Muscle of back (tissue), 11 donors: Measurements from ENCODE around the gene HEMK1. TPM values are rescaled to one million over a fixed set of nuclear protein-coding genes. Genes with fewer than 3 reads are reported as not detected.

ENCODE experiments used
- DNase-seq, 3 donors: peaks; one replicate each; pipeline versions ENCODE4 v3.0.0 to v3.0.0-alpha.2; 2013
- polyA plus RNA-seq, 10 donors: library from polyadenylated mRNA; unstranded; fragments of 120-200 nt; gene quantifications; one replicate each; pipeline ENCODE4 v1.2.1, GENCODE V29; 2013; ENCODE audit not compliant: insufficient read length in 10 of 10

The HEMK1 gene
- polyA plus RNA-seq, 10 donors: 14.3 to 18.4 (median 16.2) TPM

GRCh38 chr3:50633230-50633790 lies 64.0 kb downstream of the HEMK1 start:
- DNase-seq: no peak

DNA sequence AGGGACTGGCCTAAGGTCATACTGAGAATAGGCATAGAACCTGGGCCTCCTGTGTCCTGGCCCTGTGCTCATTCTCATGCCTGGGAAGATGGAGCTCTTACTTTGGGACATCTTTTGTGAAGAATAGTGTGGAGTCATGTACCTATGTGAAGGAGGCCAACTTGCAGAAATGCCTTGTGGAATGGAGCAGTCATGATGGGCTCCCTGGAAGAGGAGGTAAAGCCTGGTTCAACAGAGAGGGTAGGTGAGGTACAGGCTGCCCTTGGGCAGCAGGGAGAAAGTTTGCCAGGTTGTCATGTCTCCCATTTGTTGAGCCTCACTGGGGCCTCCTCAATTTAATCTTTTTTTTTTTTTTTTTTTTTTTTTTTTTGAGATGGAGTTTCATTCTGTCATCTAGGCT lies 65.7 kb downstream of the HEMK1 start:
- no peak for DNase-seq

GRCh38 chr3:50637011-50637410 lies 67.7 kb downstream of the HEMK1 start:
- no peak for DNase-seq

- no peak for DNase-seq
These were observed 68.6 kb downstream of the HEMK1 start for GRCh38 chr3:50637945-50638344.

DNA sequence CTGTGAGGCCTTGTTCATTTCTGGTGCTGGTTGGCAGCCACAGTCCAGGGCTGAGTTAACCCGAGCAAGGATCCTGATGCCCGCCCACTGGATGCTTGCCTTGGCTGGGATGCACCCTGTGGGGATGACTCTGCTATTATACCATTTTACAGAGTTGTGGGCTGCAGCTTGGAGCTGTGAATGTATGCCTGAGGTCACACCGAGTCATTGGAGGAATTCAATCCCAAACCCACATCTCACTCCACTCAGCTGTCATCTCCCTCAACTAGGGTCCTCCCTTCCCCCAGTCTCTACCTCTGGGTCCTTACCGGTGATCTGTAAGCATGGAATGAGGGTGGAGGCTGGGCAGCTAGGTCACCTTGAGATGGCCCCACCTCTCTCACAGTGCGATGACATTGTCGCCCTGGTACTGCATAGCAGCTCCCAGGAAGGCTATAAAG lies 69.8 kb downstream of the HEMK1 start:
- no peak for DNase-seq

GRCh38 chr3:50642382-50642781 lies 73.1 kb downstream of the HEMK1 start:
- DNase-seq: no peak

- DNase-seq: peak in 2 of 3 donors; percentile 48 to 55
These were observed 75.2 kb downstream of the HEMK1 start for GRCh38 chr3:50644561-50644960.

DNA sequence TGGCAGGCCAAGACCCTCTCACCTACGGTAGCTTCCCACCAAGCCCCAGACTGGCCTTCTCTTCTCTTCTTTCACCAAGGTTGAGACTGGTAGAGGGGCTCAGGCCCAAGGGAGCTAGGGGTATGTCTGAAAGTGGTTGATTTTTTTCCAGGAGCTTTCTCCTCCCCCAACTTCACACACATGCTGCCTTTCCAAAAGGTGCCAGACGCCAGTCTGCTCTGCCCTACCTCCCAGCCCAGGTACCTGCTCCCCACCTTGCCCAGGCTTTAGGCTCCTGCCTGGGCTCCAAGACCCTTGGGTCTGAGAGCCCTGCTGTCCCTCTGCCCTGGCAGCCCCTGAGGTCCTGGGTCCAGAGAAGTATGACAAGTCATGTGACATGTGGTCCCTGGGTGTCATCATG lies 76.1 kb downstream of the HEMK1 start:
- no peak for DNase-seq

Other genes with a start within 250 kb of the HEMK1 start
- 10 to 100 TPM; 29.1 to 52.0 (median 36.9) TPM for gene HYAL2, start 246.8 kb upstream of the HEMK1 start, polyA plus RNA-seq
- gene TUSC2, start 241.3 kb upstream of the HEMK1 start, polyA plus RNA-seq: 10 to 100 TPM; 14.3 to 20.2 (median 15.9) TPM
- 10 to 100 TPM; 31.3 to 43.2 (median 34.4) TPM for gene RASSF1, start 228.7 kb upstream of the HEMK1 start, polyA plus RNA-seq
- gene ZMYND10, start 223.8 kb upstream of the HEMK1 start, polyA plus RNA-seq: 1 to 10 TPM in 4 of 10 donors, under 1 TPM in 6; 0.60 to 1.7 (median 0.93) TPM
- gene NPRL2, start 218.7 kb upstream of the HEMK1 start, polyA plus RNA-seq: 10 to 100 TPM; 16.9 to 23.2 (median 18.9) TPM
- gene CYB561D2, start 218.7 kb upstream of the HEMK1 start, polyA plus RNA-seq: 10 to 100 TPM in 1 of 10 donors, 1 to 10 TPM in 9; 5.9 to 10.2 (median 7.0) TPM
- 10 to 100 TPM; 18.5 to 30.8 (median 23.4) TPM for gene TMEM115, start 210.0 kb upstream of the HEMK1 start, polyA plus RNA-seq
- gene CACNA2D2, start 65.9 kb upstream of the HEMK1 start, polyA plus RNA-seq: 10 to 100 TPM in 1 of 10 donors, 1 to 10 TPM in 9; 3.6 to 11.0 (median 5.7) TPM
- 10 to 100 TPM; 13.1 to 21.5 (median 16.8) TPM for gene C3orf18, start 1.8 kb upstream of the HEMK1 start, polyA plus RNA-seq
- gene CISH, start 42.3 kb downstream of the HEMK1 start, polyA plus RNA-seq: 10 to 100 TPM in 8 of 10 donors, 1 to 10 TPM in 2; 8.6 to 14.7 (median 11.6) TPM
- 10 to 100 TPM; 23.1 to 30.1 (median 25.4) TPM for gene MAPKAPK3, start 47.6 kb downstream of the HEMK1 start, polyA plus RNA-seq
- under 1 TPM; 0.07 to 0.76 (median 0.22) TPM for gene DOCK3, start 105.4 kb downstream of the HEMK1 start, polyA plus RNA-seq